ENCODE data around the gene FRMD8. TPM values are rescaled to one million over a fixed set of nuclear protein-coding genes. Genes with fewer than 3 reads are reported as not detected.

Gene FRMD8
- total and polyA plus RNA-seq, 9 of the 15 experiments (the other 6 are each of a cell fraction or from before 2014, with no cell fraction given), result 4.5 to 54.5 (median 15.8) TPM

- TF ChIP-seq PATZ1 (CRISPR knock-in tag; IDR thresholded peaks at IDR 0.05; ENCODE audit: borderline replicate concordance) (no peak), CHD7 (IDR thresholded peaks at IDR 0.05; ENCODE audit: low read depth, low read length) (no peak), CEBPG (CRISPR knock-in tag; IDR thresholded peaks at IDR 0.05) (no peak), CEBPG (tag; conservative IDR thresholded peaks at IDR 0.05 in 1 of 2, IDR thresholded peaks at IDR 0.05 in 1 of 2) (no peak), ZFPM2 (CRISPR knock-in tag; IDR thresholded peaks at IDR 0.05) (no peak), E2F4 (CRISPR knock-in tag; IDR thresholded peaks at IDR 0.05; ENCODE audit: low read depth) (no peak), HINFP (tag; conservative IDR thresholded peaks at IDR 0.05; ENCODE audit: low read depth) (peak; percentile 97), SMARCB1 (IDR thresholded peaks at IDR 0.05; ENCODE audit: insufficient read length, low read depth) (no peak), ZFX (CRISPR knock-in tag; IDR thresholded peaks at IDR 0.05) (peak; percentile 58), CBX1 (IDR thresholded peaks at IDR 0.05; ENCODE audit: low read depth) (peak; percentile 55; the same call in 1 of the 2 replicates)
Observed at GRCh38 chr11:65454696-65455456, 68.4 kb downstream of the FRMD8 start (continued).

All from K562 (cell line).